Activated CD8-positive, alpha-beta memory T cell treated with anti-CD3 and anti-CD28 coated beads, Interleukin-2, amount 50 U/mL, for 24 hours (primary cell): ENCODE measurements around the gene DROSHA.
"Not testable (repeated sequence)": the region's sequence is repeated elsewhere in the genome, so short reads cannot be mapped to it uniquely, and the experiment has no call there.

ENCODE experiments used
- DNase-seq: peaks from one replicate; pipeline ENCODE4 v3.0.0-alpha.2; 2020; ENCODE audit errors: extremely low read depth

The DROSHA gene

DNA sequence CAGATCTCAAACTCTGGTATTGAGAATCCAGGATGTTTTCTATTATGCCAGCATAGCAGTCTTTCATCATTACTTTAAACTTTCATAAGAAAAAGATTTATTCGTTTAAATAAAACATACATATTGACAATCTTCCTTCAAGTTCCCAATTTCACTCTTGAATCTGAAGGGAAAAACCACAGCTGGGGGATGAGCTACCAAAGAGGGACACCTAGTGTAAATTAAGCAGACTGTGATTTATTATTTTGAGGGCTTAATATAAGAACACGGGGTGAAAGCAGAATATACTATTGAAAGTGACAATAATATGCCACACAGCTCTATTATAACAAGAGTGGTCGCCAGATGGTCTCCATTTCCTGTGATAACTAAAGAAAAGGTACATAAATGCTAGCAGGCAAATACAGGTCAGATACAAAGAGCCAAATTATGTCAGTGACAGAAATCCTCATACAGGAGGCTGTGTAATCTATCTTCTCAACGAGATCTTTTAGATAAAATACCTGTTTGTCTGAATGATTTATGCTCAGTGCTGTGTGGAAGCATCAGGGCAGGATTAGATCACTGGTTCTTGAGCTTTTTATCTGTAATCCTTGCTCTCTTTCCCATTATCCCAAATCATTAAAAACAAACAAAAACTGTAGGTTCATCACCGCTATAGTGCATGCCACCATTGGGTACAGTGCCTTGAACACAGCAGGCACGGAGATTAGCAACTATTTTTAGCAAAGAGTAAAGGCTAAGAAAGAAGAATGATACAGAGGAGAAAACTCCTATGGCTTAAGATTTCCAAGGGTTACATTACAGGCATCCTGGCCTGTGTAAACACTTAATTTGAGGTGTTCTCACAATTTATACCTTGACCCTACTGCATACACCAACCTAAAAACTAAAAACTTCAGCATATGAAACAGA is 116.6 kb downstream of the DROSHA start:
- DNase-seq = no peak

- no peak for DNase-seq
These were observed 118.7 kb downstream of the DROSHA start for GRCh38 chr5:31413030-31413812.

DNA sequence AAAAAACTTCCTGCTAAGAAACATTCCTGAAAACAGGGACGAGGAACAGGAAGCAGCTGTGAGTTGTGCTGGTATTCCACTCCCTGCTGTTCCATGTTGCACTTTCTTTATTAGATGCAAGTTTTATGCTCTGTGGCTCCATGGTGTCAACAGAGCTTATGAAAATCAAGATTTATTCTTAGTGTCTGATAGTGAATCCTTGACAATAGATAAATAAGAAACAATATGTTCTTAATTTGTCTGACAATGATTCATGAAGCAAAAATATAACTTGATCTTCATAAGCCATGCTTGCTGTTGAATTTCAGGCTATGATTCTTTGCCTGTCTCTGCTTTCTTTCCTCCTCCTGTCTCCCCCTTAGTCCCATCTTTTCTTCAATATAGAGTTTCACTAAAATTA is 119.6 kb downstream of the DROSHA start:
- DNase-seq = no peak

GRCh38 chr5:31410089-31410488 is 121.8 kb downstream of the DROSHA start:
- no peak for DNase-seq

DNA sequence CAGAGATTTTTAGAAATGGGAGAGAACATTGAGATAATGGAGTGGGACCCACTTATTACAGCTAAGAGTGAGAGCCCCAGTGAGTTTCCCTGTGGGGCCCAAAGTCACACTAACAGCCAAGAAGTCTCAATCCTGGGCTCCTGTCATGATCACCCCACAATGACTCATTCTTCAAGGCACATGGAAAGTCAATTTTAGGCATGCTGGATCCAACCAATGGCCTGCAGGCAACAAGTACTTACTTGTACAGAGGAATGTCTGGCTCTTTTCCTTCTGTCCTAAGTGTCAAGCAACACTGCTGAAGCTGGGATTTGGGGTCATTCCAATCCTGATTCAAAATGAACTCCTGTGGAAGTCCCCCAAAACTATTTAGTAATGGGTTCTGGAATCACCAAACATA is 123.1 kb downstream of the DROSHA start:
- DNase-seq = no peak

- DNase-seq = no peak
These were observed 123.8 kb downstream of the DROSHA start for GRCh38 chr5:31407921-31408693.

DNA sequence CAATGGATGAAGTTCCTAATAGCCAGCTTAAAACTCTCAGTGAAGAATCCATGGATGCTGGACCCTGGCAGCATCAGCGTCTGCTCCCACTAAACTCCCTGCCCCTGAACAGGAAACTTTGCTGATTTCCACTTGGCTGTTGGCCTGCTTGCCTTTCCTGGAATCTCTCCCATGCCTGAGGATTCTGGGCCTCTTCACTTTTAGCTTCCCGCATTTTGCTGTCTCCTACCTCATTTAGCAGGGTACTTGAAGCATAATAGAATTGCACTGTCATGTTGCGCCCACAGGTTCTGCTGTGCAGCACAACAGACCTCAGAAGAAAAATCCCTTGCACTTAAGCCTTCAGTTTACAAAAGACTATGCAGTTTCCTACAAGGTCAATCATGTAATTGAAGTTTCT is 127.6 kb downstream of the DROSHA start:
- no peak for DNase-seq

GRCh38 chr5:31401691-31402090 is 130.2 kb downstream of the DROSHA start:
- no peak for DNase-seq

DNA sequence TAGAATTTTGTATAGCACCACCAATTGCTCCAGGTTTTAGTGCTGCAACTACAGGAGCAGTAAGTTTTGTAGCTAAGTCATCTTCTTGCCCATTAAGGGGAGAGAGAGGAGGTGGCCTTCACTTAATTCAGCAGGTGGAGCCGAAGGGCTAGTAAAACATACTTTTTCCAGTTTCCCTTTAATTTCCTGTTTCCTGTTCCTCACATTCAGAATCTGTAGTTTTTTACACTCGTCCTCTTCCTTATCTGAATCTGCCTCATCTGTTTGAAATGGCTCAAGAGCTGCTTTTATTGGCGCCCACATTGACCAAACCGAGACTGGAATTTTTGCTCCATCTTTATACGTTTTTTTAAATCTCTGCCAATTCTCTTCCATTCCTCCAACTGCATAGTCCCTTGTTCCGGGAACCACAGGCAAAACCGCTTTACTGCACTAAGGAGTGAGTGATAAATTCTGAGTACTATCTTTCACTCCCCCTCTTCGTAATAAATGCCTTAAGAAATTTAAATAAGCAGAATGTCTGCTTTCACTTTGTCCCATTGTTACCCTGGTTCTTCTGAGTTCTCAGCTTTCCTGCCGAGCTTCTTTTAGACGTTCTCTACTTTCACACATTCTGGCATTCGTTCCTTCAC is 133.9 kb downstream of the DROSHA start:
- DNase-seq = no peak

- no peak for DNase-seq
These were observed 135.1 kb downstream of the DROSHA start for GRCh38 chr5:31396611-31397295.

DNA sequence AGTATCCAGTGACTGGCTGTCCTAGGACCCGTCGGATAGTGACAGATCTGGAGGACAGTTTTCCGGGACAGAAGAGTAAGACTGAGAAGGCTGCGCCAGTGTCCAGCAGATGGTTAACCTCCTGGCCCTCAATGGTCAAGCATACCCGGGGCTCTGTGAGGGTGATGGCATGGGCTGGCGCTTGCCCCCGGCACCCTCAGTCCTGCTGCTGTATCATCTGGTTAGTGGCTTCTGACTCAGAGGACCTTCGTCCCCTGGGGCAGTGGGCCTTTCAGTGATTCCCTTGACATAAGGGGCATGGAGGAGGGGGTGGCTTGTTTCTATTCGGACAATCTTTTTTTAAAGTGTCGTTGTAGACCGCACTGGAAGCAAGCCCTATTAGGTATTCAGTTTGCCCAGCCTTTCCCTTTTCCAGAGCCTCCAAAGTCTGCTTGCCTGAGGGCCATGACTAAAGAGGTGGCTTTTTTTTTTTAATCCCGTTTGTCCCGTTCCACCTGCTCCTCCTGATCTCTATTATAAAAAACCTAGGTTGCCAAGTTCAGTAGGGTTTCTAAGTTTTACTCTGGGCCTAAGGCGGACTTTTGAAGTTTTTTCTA is 136.3 kb downstream of the DROSHA start:
- not testable (repeated sequence) for DNase-seq

GRCh38 chr5:31393126-31393525 is 138.8 kb downstream of the DROSHA start:
- no peak for DNase-seq

GRCh38 chr5:31392061-31392460 is 139.8 kb downstream of the DROSHA start:
- DNase-seq = no peak

DNA sequence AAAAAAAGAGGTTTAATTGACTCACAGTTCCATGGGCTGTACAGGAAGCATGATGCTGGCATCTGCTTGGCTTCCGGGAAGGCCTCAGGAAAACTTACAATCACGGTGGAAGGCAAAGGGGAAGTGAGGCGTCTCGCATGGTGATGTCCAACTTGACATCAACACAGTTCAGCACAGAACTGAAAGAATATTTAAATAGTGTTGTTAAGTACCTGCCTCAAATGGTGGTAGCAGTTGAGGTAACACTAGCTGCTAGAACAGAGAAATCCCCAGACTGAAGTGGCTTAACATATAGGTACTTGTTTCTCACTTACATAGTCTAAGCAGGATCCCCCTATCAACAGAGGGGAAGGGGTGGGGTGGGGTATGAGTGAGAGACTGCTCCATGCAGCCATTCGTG is 141.6 kb downstream of the DROSHA start:
- no peak for DNase-seq

GRCh38 chr5:31385774-31386537 is 145.9 kb downstream of the DROSHA start:
- no peak for DNase-seq

DNA sequence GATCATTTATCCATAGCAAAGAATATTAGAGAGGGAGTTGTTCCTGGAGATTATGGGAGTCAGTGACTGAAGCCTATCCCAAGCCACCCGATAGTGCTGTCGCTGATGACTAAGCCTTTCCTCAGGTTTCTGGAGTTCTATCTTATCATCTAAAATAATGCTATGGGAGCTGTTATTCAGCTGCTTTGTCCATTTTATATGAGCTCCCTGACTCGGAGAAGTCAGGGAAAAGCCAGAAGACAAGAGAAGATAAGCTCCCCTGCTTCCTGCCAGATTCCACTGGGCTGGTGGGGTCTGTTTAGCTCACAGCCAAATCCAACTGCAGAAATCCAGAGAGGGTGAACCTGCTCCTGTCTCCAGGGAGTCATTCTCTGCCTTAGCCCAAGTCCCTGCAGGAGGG is 148.2 kb downstream of the DROSHA start:
- no peak for DNase-seq

GRCh38 chr5:31382051-31382878 is 149.6 kb downstream of the DROSHA start:
- DNase-seq = no peak

- no peak for DNase-seq
These were observed 150.6 kb downstream of the DROSHA start for GRCh38 chr5:31381299-31381698.

DNA sequence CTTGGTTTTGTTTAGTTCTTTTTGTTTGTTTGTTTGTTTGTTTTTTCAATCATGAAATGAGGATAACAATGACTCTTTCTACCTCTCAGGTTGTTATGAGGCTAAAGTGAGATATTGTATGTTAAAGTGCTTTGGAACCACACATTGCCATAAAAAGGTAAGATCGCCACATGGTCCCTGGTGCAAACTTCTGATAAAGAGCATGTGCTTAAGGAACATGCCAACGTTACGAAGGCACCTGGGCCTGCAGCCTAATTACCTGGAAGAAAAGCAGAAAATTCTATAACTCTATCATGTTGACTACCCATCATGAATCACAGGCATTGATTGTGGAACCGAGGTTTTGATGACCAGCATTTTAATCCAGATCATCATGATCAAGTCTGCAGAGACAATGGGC is 151.8 kb downstream of the DROSHA start:
- no peak for DNase-seq
